Neutrophil (primary cell): ENCODE results near the gene FBXW4.

Experiments used
- H3K27ac ChIP-seq: fragments of 200-600 bp; sonication (generic); 2 replicates; pipeline ENCODE4 v1.5.1; 2016; ENCODE audit warnings: mild to moderate bottlenecking, moderate library complexity
- H3K27me3 ChIP-seq: fragments of 200-600 bp; sonication (generic); 2 replicates; pipeline ENCODE4 v1.6.0; 2016; ENCODE audit warnings: mild to moderate bottlenecking
- H3K36me3 ChIP-seq: fragments of 200-600 bp; sonication (generic); 2 replicates; pipeline ENCODE4 v1.5.1; 2017
- H3K4me1 ChIP-seq, 2 experiments: fragments of 200-600 bp in 1 of 2; sonication (generic) in 1 of 2; 1 replicate in 1 of 2; 2 replicates in 1 of 2; pipeline versions ENCODE4 v1.5.1 to v1.6.1; 2013 to 2016; ENCODE audit warnings: low read depth in 1 of 2, low read length in 1 of 2, mild to moderate bottlenecking in 1 of 2, moderate library complexity in 1 of 2; ENCODE audit not compliant: control insufficient read depth in 1 of 2, insufficient read depth in 1 of 2
- H3K4me3 ChIP-seq, 2 experiments: fragments of 200-600 bp in 1 of 2; sonication (generic) in 1 of 2; 1 replicate in 1 of 2; 2 replicates in 1 of 2; pipeline ENCODE4 v1.5.1; 2013 to 2016; ENCODE audit warnings: low read depth in 1 of 2, low read length in 1 of 2, mild to moderate bottlenecking in 1 of 2, moderate library complexity in 1 of 2
- H3K9me3 ChIP-seq: fragments of 200-600 bp; sonication (generic); 2 replicates; pipeline ENCODE4 v1.5.1; 2016
- TF ChIP-seq, protein P1 (sequence below): fragments of 200-600 bp; sonication (generic); IDR thresholded peaks from 2 replicates; pipeline ENCODE4 v1.5.1; 2016; ENCODE audit warnings: antibody characterized with exemption

The FBXW4 gene

DNA sequence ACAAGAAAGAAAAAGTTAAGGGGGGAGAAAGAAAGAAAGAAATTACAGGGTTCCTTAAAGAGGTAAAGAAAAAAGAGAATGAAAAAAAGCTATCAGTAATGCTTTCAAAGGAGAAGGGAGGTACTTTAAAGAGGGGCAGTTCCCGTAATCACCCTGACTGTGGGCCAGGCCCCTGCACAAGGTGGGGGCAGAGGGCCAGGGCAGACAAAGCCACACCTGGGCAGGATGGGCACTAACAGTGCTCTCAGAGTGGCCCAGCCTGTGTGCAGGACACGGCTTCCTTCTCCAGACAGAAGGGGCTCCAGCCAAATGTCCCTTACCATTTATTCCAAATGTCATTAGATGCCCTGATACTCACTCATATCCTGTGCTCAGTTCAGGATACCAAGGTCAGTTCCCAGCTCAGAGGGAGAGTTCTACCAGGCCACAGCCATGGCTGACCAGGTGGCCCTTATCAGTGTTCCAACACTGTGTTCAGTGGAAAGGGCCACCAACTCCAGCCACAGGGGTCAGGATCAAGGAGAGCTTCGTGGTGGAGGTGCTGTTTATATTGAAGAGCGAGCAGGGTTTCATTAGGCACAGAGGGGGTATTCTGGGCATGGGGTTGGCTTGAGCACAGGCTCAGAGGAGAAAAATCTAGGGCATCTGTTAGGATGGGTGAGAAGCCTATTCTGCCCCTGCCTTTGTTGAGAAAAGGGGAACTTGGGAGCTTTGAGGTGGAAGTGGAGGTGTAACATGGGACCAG is 77.0 kb downstream of the FBXW4 start:
- TF ChIP-seq, protein P1, sequence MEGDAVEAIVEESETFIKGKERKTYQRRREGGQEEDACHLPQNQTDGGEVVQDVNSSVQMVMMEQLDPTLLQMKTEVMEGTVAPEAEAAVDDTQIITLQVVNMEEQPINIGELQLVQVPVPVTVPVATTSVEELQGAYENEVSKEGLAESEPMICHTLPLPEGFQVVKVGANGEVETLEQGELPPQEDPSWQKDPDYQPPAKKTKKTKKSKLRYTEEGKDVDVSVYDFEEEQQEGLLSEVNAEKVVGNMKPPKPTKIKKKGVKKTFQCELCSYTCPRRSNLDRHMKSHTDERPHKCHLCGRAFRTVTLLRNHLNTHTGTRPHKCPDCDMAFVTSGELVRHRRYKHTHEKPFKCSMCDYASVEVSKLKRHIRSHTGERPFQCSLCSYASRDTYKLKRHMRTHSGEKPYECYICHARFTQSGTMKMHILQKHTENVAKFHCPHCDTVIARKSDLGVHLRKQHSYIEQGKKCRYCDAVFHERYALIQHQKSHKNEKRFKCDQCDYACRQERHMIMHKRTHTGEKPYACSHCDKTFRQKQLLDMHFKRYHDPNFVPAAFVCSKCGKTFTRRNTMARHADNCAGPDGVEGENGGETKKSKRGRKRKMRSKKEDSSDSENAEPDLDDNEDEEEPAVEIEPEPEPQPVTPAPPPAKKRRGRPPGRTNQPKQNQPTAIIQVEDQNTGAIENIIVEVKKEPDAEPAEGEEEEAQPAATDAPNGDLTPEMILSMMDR: no peak
- no peaks in the 10 kb centered on the region for H3K27me3 ChIP-seq
- peaks cover 48% of the 10 kb centered on the region for H3K36me3 ChIP-seq
- no peaks in the 10 kb centered on the region for H3K4me1 ChIP-seq
- H3K9me3 ChIP-seq: no peaks in the 10 kb centered on the region
- no peak overlapping the region for H3K4me3 ChIP-seq
- H3K27ac ChIP-seq: no peak overlapping the region

DNA sequence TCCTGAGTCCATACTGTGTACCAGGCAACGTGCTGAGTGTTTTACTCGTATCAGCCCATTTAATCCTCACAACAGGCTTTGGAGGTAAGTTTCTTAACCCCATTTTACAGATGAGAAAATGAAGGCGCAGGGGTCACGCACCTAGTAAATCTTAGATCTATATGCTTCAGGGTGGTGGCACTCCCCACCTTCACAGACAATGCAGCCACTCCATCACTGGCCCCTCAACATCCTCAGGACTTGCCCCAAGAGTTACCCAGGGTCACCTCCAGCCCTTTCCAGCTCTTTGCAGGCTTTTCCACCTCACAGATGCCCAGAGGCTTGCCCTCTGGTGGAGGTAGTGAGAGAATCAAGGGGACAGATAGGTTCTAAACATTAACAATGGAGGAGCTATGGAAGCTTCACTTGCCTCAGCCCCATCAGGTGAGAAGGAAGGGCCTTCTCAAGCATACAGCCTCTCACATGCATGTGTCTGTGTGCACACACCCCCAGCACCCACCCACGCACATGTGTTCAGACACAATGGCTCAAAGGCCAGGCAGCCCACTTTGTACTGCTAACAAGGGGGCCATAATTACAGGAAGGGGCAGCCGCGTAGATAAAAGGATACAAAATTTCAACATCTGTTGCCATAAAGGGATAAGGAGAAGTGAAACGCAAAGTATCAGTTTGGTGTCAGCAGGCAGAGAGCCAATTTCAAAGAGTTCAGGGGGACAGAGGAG is 77.7 kb downstream of the FBXW4 start:
- Histone ChIP-seq H3K27ac (no peak overlapping the region), H3K36me3 (peaks cover 53% of the 10 kb centered on the region)

DNA sequence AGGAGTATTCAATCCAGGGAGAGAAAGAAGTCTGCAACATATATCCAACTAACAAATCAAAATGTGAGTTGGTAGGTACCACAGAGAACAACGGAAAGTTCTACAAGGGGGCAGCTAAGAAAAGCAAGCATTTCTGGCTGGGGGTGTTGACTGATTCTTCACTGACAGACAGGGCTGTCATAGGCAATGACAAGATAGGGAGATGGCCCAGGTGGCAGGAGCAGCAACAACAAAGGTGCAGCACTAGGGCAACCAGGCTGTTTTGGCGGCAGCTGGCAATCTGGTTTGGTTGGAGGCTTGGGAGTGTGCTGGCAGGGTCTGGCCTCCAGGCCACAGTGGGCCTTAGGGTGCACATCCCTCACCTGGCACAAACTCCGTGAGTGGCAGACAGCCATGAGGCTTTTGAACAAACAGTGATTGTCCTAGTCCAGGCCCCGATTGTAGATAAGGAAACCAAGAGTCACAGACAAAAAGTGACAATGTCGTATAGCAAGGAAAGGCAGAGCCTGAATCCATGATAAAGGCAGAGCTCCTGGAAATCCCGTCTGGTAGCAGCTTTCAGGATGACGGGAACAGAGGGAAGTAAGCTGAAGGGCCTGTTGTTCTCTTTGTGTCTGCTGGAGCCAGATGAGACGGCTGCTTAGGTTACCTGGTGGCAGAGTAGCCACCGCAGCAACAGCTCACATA is 78.4 kb downstream of the FBXW4 start:
- no peaks in the 10 kb centered on the region for H3K4me1 ChIP-seq
- peaks cover 58% of the 10 kb centered on the region for H3K36me3 ChIP-seq
- H3K9me3 ChIP-seq: no peaks in the 10 kb centered on the region
- no peaks in the 10 kb centered on the region for H3K27me3 ChIP-seq
- H3K4me3 ChIP-seq: no peak overlapping the region
- no peak overlapping the region for H3K27ac ChIP-seq
- TF ChIP-seq, protein P1: no peak

More for the DNA sequence above, 77.7 kb downstream of the FBXW4 start:
- H3K27me3 ChIP-seq: no peaks in the 10 kb centered on the region
- no peak overlapping the region for H3K4me3 ChIP-seq
- no peaks in the 10 kb centered on the region for H3K4me1 ChIP-seq
- no peaks in the 10 kb centered on the region for H3K9me3 ChIP-seq
- TF ChIP-seq, protein P1: no peak

DNA sequence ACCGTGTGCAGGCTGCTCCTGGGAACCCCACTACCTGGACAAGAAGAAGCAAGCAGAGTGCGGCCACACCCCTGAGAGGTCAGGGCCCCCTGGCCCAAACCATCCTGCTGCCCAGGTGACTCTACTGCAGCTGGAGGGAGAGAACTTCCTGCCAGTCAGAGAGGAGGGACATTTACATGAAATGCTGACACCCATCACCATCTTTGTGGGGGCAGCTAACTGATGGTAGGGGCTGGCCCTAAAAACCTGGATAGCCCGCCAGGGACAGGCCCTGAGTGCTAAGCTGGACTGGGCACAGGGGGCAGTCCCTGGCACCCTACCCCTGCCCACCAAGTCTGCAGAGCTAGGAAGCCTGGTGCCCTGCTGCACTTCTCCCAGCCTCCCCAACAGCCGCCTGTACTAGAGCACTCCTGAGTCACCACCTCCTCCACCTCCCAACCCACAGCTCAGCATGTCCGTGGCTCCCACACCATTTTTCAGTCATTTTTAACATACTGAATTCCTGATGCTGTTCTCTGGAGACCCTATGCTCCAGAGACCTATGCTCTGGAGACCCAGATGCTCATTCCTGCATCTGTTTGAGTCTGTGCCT is 79.3 kb downstream of the FBXW4 start:
- Histone ChIP-seq H3K4me1 (no peaks in the 10 kb centered on the region), H3K36me3 (peaks cover 61% of the 10 kb centered on the region), H3K27me3 (no peaks in the 10 kb centered on the region), H3K4me3 (no peak overlapping the region), H3K27ac (no peak overlapping the region), H3K9me3 (no peaks in the 10 kb centered on the region)
- TF ChIP-seq, protein P1: no peak

DNA sequence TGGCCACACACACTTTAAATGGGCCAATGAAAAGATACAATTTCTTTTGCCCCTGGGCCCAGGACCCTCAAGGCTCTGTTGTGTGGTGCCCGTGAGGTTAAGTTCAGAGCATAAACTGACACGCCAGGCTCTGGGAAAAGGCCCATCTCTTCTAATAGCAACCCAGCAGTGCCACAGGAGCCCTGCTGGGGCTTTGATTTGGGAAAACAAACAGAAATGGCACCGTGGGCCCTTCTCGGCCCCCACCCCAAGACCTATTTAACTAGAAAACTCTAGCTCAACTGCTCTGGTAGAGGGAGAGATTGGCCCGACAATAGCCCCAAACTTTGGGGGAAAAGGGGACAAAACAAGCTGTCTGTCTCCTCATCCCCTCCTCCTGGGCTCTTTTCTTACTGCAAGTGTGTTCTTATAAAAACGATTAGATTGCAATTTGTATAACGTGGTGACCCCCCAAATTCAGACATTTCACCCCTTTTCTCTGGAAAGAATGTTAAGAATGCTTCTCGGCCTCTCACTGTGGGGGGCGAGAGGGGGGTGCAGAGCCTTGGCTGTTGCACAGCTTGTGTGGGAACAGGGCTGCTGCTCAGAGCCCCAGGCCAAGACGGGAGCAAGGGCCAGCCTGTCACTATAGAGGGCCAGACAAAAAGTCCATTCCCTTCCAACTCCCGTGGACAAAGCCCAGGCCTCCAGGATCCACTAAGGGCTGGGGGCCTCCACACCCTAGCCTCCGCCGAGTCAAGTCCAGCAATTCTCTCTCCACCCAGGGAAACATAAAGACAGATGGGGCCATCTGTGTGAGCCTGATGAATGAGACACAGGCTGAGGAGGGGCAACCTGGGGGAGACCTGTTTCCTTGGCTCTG is 80.1 kb downstream of the FBXW4 start:
- peaks cover 61% of the 10 kb centered on the region for H3K36me3 ChIP-seq
- H3K27ac ChIP-seq: no peak overlapping the region
- TF ChIP-seq, protein P1: no peak

More for the DNA sequence above, 80.1 kb downstream of the FBXW4 start:
- Histone ChIP-seq H3K27me3 (no peaks in the 10 kb centered on the region), H3K9me3 (no peaks in the 10 kb centered on the region), H3K4me1 (no peaks in the 10 kb centered on the region), H3K4me3 (no peak overlapping the region)
